ENCODE data around the gene SLC7A7.
A peak's percentile ranks its signal among the peaks of the same experiment; 100 is the strongest.

SLC7A7 gene

DNA sequence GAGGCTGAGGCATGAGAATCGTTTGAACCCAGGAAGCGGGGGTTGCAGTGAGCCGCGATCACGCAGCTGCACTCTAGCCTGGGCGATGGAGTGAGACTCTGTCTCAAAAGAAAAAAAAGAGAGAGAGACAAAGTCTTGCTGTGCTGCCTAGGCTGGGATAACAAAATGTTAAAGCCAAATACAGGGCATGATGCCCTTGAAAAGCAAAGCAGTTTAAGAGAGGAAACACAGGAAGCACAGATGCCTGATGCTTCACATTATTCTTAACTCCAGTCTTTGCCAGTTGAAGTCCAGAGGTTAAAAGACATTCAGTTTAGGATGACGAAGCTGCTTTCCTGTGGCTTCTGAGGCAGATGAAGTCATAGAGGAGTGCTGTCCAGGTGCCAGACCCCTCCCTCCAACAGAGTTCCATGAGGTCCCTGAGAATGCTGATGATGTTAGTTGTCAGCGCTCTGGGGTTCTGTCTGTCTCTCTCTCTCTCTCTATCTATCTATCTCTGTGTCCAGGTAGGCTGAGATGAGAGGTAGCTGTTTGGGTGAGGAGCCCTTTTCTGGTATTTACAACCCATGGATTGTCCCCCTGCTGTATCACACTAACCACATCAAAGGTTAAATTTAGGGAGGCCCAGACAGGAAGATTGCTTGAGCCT, 9.6 kb upstream of the SLC7A7 start:
- TF ChIP-seq, protein P1, sequence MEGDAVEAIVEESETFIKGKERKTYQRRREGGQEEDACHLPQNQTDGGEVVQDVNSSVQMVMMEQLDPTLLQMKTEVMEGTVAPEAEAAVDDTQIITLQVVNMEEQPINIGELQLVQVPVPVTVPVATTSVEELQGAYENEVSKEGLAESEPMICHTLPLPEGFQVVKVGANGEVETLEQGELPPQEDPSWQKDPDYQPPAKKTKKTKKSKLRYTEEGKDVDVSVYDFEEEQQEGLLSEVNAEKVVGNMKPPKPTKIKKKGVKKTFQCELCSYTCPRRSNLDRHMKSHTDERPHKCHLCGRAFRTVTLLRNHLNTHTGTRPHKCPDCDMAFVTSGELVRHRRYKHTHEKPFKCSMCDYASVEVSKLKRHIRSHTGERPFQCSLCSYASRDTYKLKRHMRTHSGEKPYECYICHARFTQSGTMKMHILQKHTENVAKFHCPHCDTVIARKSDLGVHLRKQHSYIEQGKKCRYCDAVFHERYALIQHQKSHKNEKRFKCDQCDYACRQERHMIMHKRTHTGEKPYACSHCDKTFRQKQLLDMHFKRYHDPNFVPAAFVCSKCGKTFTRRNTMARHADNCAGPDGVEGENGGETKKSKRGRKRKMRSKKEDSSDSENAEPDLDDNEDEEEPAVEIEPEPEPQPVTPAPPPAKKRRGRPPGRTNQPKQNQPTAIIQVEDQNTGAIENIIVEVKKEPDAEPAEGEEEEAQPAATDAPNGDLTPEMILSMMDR (IDR thresholded peaks at IDR 0.05; ENCODE audit: insufficient read depth, missing control alignments): no peak
- no peak for DNase-seq (ENCODE audit: insufficient read length, low spot score)
- FAIRE-seq: no peak

DNA sequence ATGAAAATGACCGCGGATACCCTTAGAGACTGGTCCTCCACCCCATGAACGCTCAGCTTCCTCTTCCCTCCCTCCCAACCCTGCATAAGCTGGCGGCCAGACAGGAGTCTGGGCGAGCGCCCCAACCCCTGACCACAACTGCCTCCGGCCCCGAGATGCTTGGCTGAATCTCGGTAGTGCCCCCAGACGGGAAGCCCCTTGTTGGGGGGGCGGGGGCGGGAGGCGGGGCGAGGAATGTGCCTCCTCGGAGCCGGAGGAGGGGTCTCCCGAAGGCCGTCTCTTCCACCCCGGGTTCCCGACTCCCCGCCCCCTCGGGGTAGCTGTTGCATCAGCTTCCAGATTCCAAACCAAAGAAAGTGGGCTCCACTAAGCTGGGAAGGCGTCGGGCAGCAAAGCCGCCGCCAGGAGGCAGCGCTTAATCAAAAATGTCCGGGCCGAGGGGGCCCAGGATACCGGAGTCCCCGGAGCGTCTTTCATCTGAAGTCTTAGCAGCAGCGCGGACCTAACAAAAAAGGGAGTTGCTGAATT, 7.4 kb upstream of the SLC7A7 start:
- TF ChIP-seq, protein P1 (IDR thresholded peaks at IDR 0.05; ENCODE audit: insufficient read depth, missing control alignments): peak; percentile 50
- no peak for DNase-seq (ENCODE audit: insufficient read length, low spot score)
- FAIRE-seq: no peak

DNA sequence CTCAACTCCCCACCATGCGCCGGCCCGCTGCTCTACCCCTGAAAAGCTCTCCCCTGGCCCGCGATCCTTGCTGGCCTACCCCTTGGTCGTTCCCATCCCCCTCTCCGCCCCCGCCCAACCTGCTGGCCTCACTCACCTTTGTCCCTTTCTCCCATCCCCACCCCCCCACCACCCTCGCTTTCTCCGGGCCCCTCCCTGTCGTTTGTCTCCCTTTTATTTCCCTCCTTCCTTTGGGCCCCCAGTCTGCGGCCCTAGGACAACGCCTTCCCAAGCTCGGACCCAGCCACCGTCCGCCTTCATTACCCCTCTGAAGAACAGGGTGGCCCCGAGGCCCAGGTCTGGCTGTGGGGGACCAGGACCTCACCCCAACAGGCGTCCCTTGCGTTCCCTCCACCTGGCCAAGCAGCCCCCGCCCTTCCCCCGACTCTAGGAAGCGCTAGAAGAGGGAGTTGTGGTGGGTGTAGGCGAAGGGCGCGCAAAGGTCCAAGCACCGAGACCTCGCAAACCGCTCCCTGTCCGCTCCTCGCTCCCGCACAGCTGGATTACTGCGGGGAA, 6.9 kb upstream of the SLC7A7 start:
- DNase-seq (ENCODE audit: insufficient read length, low spot score) (no peak), FAIRE-seq (no peak)
- TF ChIP-seq, protein P1 (IDR thresholded peaks at IDR 0.05; ENCODE audit: insufficient read depth, missing control alignments): no peak

DNA sequence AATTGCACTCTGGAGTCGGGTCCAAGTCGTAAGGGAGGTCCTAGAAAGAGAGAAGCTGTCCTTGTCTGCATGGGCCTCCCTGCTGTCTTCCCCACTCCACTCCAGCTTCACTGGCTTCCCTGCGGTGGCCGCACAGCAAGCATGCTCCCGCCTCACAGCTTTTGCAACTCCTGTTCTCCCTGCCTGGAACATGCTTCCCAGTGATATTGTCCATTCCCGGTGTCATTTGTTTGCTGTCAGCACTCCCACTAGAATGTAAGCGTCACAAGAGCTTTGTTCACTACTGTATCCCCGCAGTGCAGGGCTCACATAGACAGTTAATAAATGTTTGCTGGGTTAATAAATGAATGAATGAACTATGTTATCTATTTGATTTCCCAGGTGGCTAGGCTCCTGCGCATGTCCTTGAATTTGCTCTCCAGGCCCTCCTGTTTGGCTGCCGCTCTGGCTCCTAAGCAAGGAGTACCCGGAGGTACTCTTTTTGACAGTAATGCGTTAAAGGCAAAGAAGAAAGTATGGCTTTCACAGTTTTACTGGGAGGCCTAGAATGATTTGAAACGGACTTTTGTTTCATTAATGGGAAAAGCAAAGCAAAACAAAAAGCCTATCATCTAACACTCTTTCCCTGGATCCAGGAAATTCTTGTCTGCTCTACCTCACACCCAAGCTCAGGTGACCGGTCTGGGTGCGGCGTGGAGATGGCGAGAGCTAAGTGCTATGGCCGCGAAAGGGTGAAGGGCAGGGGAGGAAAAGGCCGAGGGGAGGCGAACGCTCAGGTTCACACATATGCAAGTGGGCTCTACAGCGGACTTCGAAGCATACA, 6.2 kb upstream of the SLC7A7 start:
- FAIRE-seq (no peak), DNase-seq (ENCODE audit: insufficient read length, low spot score) (no peak)
- TF ChIP-seq, protein P1 (IDR thresholded peaks at IDR 0.05; ENCODE audit: insufficient read depth, missing control alignments): no peak

DNA sequence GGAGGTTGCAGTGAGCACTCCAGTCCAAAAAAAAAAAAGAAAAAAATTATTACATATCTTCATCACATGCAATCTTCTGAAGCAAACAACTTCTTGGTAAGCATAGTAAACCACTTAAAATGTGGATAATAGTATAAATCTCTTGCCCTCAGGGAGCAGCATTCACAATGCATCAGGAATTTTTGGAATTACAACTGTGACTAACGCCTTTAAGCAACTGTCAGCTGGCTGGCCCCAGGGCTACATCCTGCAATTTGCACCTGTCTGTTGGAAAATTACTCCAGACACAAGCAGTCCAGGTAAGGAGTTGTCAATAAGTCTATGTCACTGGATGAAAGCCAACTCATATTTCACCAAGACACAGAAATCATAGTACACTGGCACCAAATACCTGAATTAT, 5.5 kb upstream of the SLC7A7 start:
- no peak for DNase-seq (ENCODE audit: insufficient read length, low spot score)
- no peak for FAIRE-seq
- TF ChIP-seq, protein P1 (IDR thresholded peaks at IDR 0.05; ENCODE audit: insufficient read depth, missing control alignments): no peak

DNA sequence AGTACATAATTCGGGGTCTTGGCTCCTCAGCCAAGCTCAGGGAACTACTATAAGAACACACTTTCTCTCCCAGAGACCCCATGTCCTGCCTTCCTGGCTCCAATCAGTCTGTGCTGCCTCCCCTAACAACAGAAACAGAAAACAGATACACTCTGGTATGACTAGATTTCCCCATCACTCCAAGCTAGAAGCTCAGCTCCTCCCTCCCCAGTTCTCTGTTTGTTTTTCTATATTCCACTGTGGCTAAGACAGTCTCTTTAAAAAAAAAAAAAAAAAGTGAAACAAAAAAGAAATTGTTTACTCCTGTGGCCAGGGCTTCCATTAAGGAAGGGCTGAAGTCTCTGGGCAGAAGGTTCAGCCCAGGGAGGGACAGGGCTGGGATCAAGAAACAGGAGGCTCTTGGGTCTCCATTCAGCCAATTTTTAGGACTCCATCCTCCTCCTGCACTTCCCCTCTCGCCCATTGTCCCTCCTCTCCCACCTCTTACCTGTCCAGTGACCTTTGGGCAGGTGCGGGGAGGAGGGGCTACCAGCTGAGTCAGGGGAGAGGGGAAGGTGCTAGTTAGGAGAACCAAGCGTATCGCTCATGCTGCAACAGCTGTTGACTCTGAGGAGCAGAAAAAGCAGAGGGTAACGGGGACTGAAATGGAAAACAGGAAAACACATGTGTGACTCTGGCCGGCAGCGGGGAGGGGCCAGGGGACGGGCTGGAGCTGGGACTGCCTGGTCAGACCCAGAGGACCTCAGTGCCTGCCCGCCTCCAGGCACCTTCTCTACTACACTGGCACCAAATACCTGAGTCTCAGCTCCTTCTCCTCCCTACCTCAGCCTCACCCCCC, 4.1 kb upstream of the SLC7A7 start:
- TF ChIP-seq, protein P1 (IDR thresholded peaks at IDR 0.05; ENCODE audit: insufficient read depth, missing control alignments): no peak
- DNase-seq (ENCODE audit: insufficient read length, low spot score) (no peak), FAIRE-seq (no peak)

Data from D721Med (cell line).